Adipose tissue (tissue), 3 donors: ENCODE results near the gene REEP6. TPM values are rescaled to one million over a fixed set of nuclear protein-coding genes. Genes with fewer than 3 reads are reported as not detected.

Experiments used
- H3K27ac ChIP-seq: one replicate; pipeline ENCODE4 v1.5.1; 2013; ENCODE audit warnings: low read depth, low read length
- WGBS, 3 donors: extraction: QIAGEN DNeasy Blood & Tissue Kit; methylation state at CpG; one replicate each; pipeline ENCODE4 v1.1.7; 2013; 5-methylcytosine and 5-hydroxymethylcytosine counted together
- polyA plus RNA-seq, 3 donors: library from polyadenylated mRNA; stranded (reverse); fragments of 200-250 nt; gene quantifications; one replicate each; pipeline ENCODE4 v1.2.3, GENCODE V29; 2013
- donor health status: healthy with polysubstance abuse.
- donor health status: Bipolar disorder and iron deficiency.
- donor health status: healthy.

REEP6 gene
- polyA plus RNA-seq, 3 donors: 5.5 to 30.5 (median 12.5) TPM

DNA sequence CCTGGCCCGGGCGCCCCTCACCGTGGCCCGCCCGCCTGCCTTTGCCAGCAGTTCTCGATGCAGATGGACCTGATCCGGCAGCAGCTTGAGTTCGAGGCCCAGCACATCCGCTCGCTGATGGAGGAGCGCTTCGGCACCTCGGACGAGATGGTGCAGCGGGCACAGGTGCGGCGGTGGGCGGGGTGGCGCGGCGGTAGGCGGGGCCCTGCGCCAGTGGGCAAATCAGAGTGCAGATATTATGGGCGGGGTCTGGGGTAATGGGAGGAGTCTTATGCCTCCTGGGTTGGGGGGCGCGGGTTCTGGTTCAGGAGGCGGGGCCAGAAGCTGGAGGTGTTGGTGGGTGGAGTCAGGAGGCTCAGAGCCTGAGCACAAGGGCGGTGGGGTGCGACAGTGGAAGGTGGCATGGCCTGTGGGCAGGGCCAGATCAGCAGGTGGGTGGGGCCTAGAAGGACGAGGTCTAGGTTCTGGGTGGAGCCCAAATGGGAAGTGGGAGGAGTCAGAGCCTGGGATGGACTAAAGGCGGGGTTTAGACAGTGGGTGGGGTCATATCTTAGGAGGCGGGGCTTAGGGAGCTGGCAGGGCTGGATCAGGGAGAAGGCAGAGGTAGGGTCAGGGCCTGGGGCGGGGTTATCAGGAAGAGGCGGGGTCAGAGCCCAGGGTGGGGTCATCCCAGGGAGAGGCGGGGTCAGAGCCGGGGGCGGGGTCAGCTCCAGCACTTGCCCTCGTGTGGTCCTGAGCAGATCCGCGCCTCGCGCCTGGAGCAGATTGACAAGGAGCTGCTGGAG, 35.5 kb upstream of the REEP6 start:
- 4 to 6% (median 5%) methylated on average over 36 to 42 of the region's 42 CpGs for WGBS, 3 donors
- H3K27ac ChIP-seq: no peak overlapping the region

DNA sequence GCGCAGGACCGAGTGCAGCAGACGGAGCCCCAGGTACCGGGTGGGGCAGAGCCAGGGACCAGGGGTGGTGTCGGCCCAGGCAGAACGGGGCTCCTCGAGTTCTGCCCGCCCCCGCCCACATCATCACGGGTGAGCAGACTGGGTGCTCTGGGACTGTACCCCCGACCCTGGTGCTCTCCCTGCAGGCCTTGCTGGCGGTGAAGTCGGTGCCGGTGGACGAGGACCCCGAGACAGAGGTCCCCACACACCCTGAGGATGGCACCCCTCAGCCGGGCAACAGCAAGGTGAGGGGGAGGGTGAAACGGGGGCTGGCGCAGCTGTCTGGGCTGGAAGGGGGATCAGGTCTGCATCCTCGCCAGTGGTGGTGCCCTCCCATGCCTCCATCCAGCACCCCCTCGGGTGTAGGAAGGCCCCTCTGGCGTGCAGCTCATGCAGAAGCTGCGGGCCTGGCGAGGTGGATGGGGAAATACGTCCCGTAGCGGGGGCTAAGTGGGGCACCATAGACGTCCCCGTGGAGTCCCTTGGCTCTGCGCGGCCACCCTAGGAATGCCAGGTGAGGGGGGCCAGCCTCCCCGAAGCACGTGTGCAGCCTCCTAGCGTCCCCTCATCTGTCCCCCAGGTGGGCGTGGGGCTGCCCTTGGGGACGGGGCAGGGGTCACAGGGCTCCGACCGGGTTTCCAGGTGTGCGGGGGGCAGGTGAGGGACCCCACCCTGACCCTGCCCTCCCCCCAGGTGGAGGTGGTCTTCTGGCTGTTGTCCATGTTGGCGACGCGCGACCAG, 34.7 kb upstream of the REEP6 start:
- 23 to 30% (median 28%) methylated on average over 37 to 43 of the region's 43 CpGs for WGBS, 3 donors
- no peak overlapping the region for H3K27ac ChIP-seq

DNA sequence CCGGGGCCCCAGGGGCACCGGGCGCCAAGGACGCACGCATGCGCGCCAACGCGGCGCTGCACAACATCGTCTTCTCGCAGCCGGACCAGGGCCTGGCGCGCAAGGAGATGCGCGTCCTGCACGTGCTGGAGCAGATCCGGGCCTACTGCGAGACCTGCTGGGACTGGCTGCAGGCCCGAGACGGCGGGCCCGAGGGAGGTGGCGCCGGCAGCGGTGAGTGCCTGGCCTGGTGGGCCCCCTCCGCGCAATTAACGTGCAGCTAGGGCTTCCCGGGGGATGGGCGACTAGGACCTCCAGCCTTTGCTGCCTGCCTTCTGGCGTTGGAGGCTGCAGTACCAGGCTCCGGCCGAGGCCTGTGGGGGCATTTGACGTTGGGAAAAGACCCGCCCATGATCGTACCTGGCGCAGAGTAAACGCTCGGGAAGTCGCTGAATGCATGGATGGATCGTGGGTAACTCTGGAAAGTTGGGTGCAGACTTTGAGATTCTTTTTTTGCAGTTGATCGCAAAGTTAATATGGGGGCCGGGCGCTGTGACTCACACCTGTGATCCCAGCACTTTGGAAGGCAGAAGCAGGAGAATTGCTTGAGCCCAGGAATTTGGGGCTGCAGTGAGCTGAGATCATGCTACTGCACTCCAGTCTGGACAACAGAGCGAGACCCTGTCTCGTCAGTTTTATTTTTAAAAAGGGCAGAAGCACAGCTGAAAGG, 33.8 kb upstream of the REEP6 start:
- WGBS, 3 donors: 13 to 17% (median 14%) methylated on average over 45 to 48 of the region's 48 CpGs
- H3K27ac ChIP-seq: no peak overlapping the region

DNA sequence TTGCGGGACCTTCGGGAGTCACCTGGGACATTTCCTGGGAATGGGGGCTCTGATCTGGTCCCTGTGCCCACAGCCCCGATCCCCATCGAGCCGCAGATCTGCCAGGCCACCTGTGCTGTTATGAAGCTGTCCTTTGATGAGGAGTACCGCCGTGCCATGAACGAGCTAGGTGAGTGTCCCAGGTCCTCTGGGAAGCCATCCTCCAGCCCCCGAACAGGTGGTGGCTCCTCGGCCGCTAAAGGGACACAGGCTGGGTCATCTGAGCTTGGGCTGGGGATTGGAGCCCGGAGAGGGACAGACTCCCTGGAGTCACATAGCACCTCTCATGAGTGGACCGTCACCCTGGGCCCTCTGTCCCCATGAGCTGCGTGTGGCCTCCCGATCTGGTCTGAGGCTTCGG, 33.1 kb upstream of the REEP6 start:
- WGBS, 3 donors: 76 to 83% (median 80%) methylated on average over 16 of the region's 16 CpGs
- no peak overlapping the region for H3K27ac ChIP-seq

DNA sequence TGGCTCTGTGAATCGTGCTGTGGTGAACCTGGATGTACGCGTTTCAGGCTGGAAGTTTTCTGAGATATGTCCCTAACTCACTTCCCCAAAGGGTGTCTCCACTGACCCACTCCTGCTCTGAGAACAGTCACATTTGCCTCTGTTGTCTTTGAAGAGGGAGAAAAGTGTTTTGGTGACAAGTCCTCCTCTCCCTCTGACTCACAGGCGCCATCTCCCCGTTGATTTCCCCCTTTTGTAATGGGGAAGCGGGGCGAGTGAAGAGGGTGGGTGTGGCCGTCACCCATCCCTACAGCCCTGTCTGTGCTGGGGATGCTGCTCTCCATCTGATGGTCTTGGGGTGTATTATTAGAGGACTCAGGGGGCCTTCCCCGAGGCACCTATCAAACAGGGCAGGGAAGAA, 31.5 kb upstream of the REEP6 start:
- 67 to 82% (median 69%) methylated on average over 9 of the region's 9 CpGs for WGBS, 3 donors
- no peak overlapping the region for H3K27ac ChIP-seq

DNA sequence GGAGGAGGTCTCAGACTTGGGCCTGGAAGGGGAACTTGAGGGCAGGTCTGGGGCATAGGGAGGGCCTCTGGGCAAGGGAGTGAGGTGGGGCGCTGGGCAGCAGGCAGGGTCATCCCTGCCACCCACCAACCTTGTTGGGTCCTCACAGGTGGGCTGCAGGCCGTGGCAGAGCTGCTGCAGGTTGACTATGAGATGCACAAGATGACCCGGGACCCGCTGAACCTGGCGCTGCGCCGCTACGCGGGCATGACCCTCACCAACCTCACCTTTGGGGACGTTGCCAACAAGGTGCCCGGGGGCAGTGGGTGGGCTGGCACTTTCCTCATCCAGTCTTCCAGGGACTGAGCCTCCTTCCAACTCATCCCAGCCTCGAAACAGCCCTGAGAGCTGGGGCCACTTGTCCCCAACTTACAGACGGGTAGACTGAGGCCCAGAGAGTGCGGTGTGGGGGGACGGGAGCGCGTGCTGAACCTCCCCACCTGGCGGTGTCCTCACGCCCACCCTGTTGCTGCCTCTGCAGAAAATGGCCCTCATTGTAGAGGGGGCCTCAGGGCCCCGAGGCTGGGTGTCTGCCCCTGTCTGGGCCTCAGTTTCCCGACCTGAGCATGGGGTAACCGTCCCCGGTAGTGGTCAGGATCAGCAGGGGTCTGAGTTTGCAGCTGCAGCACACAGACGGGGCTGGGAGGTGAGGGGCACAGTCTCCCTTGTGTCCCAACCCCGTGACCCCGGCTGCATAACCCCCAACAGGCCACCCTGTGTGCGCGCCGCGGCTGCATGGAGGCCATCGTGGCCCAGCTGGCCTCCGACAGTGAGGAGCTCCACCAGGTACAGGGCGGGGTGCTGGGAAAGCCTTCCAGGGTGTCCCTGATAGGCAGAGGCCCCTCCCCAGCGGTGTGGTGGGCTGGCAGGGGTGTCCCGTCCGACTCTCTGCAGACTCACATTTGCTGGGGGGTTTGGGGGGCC, 30.7 kb upstream of the REEP6 start:
- no peak overlapping the region for H3K27ac ChIP-seq
- WGBS, 3 donors: 91 to 96% (median 94%) methylated on average over 36 of the region's 36 CpGs

DNA sequence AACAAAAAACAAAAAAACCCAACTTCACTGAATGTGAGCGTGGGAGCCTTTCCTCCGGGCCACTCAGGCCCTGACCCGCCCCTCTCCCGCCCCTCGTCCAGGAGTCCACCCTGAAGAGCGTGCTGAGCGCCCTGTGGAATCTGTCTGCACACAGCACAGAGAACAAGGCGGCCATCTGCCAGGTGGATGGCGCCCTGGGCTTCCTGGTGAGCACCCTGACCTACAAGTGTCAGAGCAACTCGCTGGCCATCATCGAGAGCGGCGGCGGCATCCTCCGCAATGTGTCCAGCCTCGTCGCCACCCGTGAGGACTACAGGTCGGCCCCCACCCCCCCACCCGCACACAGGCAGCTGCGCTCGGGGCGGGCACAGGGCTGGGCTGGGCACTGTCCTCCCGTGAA, 29.1 kb upstream of the REEP6 start:
- 92 to 96% (median 94%) methylated on average over 22 to 24 of the region's 24 CpGs for WGBS, 3 donors
- H3K27ac ChIP-seq: no peak overlapping the region

DNA sequence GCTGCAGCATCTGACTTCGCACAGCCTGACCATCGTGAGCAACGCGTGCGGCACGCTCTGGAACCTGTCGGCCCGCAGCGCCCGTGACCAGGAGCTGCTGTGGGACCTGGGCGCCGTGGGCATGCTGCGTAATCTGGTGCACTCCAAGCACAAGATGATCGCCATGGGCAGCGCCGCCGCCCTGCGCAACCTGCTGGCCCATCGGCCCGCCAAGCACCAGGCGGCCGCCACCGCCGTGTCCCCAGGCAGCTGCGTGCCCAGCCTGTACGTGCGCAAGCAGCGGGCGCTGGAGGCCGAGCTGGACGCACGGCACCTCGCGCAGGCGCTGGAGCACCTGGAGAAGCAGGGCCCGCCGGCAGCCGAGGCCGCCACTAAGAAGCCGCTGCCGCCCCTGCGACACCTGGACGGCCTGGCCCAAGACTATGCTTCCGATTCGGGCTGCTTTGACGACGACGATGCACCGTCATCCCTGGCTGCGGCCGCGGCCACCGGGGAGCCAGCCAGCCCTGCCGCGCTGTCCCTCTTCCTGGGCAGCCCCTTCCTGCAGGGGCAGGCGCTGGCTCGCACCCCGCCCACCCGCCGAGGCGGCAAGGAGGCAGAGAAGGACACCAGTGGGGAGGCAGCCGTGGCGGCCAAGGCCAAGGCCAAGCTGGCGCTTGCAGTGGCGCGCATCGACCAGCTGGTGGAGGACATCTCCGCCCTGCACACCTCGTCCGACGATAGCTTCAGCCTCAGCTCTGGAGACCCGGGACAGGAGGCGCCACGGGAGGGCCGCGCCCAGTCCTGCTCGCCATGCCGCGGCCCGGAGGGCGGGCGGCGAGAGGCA, 25.6 kb upstream of the REEP6 start:
- 37 to 52% (median 46%) methylated on average over 80 to 83 of the region's 83 CpGs for WGBS, 3 donors
- no peak overlapping the region for H3K27ac ChIP-seq

DNA sequence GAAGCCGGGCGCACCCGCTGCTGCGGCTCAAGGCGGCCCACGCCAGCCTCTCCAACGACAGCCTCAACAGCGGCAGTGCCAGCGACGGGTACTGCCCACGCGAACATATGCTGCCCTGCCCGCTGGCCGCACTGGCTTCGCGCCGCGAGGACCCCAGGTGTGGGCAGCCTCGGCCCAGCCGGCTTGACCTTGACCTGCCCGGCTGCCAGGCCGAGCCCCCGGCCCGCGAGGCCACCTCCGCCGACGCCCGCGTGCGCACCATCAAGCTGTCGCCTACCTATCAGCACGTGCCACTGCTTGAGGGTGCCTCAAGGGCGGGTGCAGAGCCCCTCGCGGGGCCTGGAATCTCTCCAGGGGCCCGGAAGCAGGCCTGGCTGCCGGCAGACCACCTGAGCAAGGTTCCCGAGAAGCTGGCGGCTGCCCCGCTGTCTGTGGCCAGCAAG, 24.9 kb upstream of the REEP6 start:
- WGBS, 3 donors: 41 to 47% (median 45%) methylated on average over 34 to 41 of the region's 41 CpGs
- no peak overlapping the region for H3K27ac ChIP-seq

DNA sequence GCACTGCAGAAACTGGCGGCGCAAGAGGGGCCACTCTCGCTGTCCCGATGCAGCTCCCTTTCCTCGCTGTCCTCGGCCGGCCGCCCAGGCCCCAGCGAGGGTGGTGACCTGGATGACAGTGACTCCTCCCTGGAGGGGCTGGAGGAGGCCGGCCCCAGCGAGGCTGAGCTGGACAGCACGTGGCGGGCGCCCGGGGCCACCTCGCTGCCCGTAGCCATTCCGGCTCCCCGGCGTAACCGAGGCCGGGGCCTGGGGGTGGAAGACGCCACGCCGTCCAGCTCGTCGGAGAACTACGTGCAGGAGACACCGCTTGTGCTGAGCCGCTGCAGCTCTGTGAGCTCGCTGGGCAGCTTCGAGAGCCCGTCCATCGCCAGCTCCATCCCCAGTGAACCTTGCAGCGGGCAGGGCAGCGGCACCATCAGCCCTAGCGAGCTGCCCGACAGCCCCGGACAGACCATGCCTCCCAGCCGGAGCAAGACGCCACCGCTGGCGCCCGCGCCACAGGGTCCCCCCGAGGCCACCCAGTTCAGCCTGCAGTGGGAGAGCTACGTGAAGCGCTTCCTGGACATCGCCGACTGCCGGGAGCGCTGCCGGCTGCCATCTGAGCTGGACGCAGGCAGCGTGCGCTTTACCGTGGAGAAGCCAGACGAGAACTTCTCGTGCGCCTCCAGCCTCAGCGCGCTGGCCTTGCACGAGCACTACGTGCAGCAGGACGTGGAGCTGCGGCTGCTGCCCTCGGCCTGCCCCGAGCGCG, 24.3 kb upstream of the REEP6 start:
- 19 to 38% (median 35%) methylated on average over 66 to 70 of the region's 70 CpGs for WGBS, 3 donors
- no peak overlapping the region for H3K27ac ChIP-seq

DNA sequence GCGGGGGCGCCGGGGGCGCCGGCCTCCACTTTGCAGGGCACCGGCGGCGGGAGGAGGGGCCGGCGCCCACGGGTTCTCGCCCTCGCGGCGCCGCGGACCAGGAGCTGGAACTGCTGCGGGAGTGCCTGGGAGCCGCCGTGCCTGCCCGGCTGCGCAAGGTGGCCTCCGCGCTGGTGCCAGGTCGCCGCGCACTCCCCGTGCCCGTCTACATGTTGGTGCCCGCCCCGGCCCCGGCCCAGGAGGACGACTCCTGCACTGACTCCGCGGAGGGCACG, 23.8 kb upstream of the REEP6 start:
- H3K27ac ChIP-seq: no peak overlapping the region
- 2 to 7% (median 3%) methylated on average over 25 to 36 of the region's 36 CpGs for WGBS, 3 donors

DNA sequence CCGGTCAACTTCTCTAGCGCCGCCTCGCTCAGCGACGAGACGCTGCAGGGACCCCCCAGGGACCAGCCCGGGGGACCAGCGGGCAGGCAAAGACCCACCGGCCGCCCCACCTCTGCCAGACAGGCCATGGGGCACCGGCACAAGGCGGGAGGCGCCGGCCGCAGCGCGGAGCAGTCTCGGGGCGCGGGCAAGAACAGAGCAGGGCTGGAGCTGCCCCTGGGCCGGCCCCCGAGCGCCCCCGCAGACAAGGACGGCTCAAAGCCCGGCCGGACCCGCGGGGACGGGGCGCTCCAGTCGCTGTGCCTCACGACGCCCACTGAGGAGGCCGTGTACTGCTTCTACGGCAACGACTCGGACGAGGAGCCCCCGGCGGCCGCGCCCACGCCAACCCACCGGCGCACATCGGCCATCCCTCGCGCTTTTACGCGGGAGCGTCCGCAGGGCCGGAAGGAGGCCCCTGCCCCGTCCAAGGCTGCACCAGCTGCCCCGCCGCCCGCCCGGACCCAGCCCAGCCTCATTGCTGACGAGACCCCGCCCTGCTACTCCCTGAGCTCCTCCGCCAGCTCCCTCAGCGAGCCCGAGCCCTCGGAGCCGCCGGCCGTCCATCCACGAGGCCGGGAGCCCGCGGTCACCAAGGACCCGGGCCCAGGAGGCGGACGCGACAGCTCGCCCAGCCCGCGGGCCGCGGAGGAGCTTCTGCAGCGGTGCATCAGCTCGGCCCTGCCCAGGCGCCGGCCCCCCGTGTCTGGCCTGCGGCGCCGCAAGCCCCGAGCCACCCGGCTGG, 23.3 kb upstream of the REEP6 start:
- WGBS, 3 donors: 2 to 5% (median 2%) methylated on average over 74 to 92 of the region's 92 CpGs
- H3K27ac ChIP-seq: no peak overlapping the region

DNA sequence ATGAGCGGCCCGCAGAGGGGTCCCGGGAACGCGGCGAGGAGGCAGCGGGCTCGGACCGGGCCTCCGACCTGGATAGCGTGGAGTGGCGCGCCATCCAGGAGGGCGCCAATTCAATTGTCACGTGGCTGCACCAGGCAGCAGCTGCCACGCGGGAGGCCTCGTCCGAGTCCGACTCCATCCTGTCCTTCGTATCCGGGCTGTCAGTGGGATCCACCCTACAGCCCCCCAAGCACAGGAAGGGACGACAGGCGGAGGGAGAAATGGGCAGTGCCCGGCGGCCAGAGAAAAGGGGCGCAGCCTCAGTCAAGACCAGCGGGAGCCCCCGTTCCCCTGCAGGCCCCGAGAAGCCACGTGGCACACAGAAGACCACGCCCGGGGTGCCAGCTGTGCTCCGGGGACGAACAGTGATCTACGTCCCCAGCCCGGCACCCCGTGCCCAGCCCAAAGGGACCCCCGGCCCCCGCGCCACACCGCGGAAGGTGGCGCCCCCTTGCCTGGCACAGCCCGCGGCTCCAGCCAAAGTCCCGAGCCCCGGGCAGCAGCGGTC, 22.6 kb upstream of the REEP6 start:
- WGBS, 3 donors: 4 to 6% (median 5%) methylated on average over 35 to 49 of the region's 49 CpGs
- no peak overlapping the region for H3K27ac ChIP-seq

DNA sequence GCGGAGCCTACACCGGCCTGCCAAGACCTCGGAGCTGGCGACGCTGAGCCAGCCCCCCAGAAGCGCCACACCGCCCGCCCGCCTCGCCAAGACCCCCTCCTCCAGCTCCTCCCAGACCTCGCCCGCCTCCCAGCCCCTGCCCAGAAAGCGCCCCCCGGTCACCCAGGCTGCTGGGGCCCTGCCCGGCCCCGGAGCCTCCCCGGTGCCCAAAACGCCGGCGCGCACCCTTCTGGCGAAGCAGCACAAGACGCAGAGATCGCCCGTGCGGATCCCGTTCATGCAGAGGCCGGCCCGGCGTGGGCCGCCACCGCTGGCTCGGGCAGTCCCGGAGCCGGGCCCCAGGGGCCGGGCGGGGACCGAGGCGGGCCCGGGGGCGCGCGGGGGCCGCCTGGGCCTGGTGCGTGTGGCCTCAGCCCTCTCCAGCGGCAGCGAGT, 22.1 kb upstream of the REEP6 start:
- 1 to 3% (median 2%) methylated on average over 24 to 47 of the region's 47 CpGs for WGBS, 3 donors

DNA sequence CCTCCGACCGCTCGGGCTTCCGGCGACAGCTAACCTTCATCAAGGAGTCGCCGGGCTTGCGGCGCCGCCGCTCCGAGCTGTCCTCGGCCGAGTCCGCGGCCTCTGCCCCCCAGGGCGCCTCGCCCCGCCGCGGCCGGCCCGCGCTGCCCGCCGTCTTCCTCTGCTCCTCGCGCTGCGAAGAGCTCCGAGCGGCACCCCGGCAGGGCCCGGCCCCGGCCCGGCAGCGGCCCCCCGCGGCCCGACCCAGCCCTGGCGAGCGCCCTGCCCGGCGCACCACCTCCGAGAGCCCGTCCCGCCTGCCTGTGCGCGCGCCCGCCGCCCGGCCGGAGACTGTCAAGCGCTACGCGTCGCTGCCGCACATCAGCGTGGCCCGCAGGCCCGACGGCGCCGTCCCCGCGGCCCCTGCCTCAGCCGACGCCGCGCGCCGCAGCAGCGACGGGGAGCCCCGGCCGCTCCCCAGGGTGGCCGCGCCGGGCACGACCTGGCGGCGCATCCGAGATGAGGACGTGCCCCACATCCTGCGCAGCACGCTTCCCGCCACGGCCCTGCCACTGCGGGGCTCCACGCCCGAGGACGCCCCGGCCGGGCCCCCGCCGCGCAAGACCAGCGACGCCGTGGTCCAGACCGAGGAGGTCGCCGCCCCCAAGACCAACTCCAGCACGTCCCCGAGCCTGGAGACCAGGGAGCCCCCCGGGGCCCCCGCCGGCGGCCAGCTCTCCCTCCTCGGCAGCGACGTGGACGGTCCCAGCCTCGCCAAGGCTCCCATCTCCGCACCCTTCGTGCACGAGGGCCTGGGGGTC, 21.5 kb upstream of the REEP6 start:
- H3K27ac ChIP-seq: no peak overlapping the region
- 0 to 2% (median 0%) methylated on average over 52 to 116 of the region's 117 CpGs for WGBS, 3 donors

More for the DNA sequence above, 22.1 kb upstream of the REEP6 start:
- no peak overlapping the region for H3K27ac ChIP-seq
